Body of pancreas (tissue), 4 donors: ENCODE data around the gene GLIS2.

Source experiments
- POLR2A ChIP-seq, 3 donors: fragments of 450-650 bp; IDR thresholded peaks; one replicate each; pipeline ENCODE4 v1.6.1; 2016; ENCODE audit warnings: antibody characterized with exemption in 3 of 3, mild to moderate bottlenecking in 2 of 3
- TF ChIP-seq, protein P1 (sequence below), 7 experiments: fragments of 450-650 bp in 4 of 7; fragments of 200-600 bp in 3 of 7; sonication (generic) in 3 of 7; IDR thresholded peaks; one replicate each; pipeline ENCODE4 v1.5.1; 2016 to 2019; ENCODE audit warnings: antibody characterized with exemption in 7 of 7

DNA sequence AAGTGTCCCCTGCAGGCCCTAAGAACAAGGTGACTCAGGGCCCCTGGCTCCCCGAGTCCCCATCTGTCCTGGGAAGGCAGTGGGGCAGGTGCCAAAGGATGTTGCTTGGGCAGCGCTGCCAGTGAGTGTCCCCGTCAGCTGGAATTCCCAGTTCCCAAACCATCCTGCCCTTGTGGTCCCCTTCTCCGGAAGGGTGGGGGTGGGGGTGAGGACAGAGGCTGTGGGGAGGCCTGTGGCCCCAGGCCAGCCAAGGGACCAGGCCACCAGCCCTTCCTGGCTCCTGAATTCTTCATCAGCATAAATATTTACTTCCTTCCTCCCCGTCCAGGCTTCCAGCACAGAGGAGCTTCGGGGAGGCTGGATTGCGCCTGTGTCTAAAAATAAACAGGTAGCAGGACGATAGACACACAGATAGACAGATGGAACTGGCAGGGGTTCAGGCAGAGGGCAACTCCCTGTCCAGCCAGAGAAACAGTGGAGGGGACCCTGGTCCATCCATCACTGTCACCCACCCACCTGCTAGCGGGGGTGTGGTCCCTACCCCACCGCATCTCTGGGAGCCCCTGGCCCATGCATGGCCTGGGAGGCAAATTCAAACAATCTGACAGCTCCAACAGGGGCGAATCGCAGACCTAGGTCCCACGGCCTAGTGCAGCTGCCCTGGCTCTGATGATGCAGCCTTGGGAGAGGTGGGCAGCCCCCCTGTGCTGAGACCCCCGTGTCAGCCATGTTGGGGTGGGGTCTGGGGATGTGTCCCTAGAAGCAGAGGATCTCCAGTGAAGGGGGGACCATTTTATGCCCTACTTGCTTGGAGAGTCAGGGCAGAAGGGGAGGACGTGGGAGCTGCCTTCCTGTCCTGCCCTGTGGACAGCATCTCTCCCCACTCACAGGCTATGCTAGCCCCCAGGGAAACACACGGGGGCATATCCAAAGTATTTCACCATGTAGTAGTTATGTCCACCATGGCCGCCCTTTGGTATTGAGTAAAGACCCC is 13.2 kb downstream of the GLIS2 start:
- TF ChIP-seq, protein P1, sequence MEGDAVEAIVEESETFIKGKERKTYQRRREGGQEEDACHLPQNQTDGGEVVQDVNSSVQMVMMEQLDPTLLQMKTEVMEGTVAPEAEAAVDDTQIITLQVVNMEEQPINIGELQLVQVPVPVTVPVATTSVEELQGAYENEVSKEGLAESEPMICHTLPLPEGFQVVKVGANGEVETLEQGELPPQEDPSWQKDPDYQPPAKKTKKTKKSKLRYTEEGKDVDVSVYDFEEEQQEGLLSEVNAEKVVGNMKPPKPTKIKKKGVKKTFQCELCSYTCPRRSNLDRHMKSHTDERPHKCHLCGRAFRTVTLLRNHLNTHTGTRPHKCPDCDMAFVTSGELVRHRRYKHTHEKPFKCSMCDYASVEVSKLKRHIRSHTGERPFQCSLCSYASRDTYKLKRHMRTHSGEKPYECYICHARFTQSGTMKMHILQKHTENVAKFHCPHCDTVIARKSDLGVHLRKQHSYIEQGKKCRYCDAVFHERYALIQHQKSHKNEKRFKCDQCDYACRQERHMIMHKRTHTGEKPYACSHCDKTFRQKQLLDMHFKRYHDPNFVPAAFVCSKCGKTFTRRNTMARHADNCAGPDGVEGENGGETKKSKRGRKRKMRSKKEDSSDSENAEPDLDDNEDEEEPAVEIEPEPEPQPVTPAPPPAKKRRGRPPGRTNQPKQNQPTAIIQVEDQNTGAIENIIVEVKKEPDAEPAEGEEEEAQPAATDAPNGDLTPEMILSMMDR (IDR thresholded peaks at IDR 0.05), result no peak
- no peak for TF ChIP-seq POLR2A (IDR thresholded peaks at IDR 0.05)
